Measurements from ENCODE around the gene BAIAP2L2.

The BAIAP2L2 gene

GRCh38 chr22:38127869-38128268 is 17.4 kb upstream of the BAIAP2L2 start:
- no peak for TF ChIP-seq CTCF (IDR thresholded peaks at IDR 0.05; ENCODE audit: insufficient read depth, low read depth, low read length, missing control alignments)
- no peak overlapping the region for H3K4me3 ChIP-seq (ENCODE audit: low read length)
- DNase-seq (ENCODE audit: low read depth) = no peak

GRCh38 chr22:38126928-38127668 is 16.6 kb upstream of the BAIAP2L2 start:
- no peak overlapping the region for H3K4me3 ChIP-seq (ENCODE audit: low read length)
- TF ChIP-seq CTCF (IDR thresholded peaks at IDR 0.05; ENCODE audit: insufficient read depth, low read depth, low read length, missing control alignments) = no peak
- DNase-seq (ENCODE audit: low read depth) = no peak

GRCh38 chr22:38125751-38126201 is 15.3 kb upstream of the BAIAP2L2 start:
- TF ChIP-seq CTCF (IDR thresholded peaks at IDR 0.05; ENCODE audit: insufficient read depth, low read depth, low read length, missing control alignments) = no peak
- H3K4me3 ChIP-seq (ENCODE audit: low read length) = no peak overlapping the region
- DNase-seq (ENCODE audit: low read depth) = no peak

DNA sequence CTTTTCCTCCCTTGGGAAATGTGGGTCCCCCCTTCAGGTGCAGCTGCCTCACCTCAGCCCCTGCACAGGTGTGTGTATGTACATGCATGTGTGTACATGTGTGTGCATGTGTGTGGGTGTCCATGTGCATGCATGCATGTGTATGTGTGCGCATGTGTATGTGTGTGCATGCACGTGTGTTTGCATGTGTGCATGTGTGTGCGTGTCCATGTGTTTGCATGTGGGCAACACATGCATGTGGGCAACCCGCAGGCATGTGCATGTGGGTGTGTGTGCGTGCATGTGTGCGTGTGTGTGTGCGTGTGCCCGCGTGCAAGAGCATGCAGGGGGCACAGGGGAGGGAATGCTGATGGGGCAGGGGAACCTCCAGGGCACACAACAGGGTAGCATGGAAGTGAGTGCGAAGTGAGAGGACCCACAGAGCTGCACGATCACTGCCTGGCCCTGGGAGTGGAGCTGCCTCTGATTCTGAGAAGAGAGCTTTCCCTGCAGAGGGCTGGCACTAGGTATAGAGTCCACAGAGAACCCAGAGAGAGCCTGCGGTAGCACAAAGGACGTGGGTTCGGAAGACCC is 14.6 kb upstream of the BAIAP2L2 start:
- no peak overlapping the region for H3K4me3 ChIP-seq (ENCODE audit: low read length)

DNA sequence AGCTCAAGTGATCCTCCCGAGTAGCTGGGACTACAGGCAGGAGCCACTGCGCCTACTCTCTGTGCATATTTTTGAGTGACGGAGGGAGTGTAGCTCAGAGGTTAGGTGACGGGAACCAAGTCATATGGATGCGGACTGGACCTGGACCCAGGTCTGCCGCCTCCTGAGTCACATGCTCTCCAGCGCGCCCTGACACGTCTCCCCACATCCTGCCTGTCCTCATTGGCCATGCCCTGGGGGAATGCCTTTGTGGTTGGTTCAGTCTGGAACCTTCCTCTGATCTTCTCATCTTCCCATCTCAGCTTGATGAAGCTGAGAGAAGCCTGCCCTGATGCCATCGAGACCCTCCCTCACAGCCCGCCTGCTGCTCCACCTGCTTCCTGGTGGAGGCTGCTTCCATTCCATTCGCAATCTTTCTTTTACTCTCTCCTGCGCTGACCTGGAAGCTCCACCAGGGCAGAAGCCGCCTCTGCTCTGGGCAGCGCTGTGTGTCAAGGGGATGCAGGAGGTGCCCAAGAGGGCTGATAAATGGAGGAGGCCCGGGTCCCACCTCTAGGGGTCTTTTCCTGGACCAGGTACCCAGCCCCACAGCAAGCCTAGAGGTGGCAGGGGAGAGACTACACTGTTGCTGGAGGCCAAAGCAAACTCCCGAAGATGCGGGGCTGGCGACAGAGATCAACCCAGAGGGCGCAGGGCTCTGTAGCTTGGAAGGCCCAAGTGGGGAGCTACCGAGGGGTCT is 13.9 kb upstream of the BAIAP2L2 start:
- peak; percentile 96 for DNase-seq (ENCODE audit: low read depth)
- TF ChIP-seq CTCF (IDR thresholded peaks at IDR 0.05; ENCODE audit: insufficient read depth, low read depth, low read length, missing control alignments) = peak; percentile 22
- no peak overlapping the region for H3K4me3 ChIP-seq (ENCODE audit: low read length)

More for the DNA sequence above, 14.6 kb upstream of the BAIAP2L2 start:
- no peak for TF ChIP-seq CTCF (IDR thresholded peaks at IDR 0.05; ENCODE audit: insufficient read depth, low read depth, low read length, missing control alignments)
- no peak for DNase-seq (ENCODE audit: low read depth)

DNA sequence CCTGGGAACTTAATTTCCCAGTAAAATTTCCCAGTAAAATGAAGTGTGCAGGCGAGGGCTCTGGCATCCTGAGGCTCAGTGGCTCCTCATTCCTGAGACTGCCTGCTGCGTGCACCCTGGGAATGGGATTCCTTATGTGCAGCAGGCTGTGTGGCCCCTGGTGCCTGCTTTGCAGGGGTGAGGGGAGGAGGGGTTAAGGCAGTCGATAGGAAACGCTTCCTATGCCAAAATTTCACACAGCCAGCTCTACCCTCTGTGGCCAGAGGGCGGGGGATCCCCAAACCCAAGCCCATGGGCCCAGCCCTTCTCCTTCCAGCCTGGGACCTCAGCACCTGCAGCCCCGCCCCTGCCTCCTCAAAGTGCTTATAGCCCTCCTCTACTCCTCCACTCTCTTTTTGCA is 12.1 kb upstream of the BAIAP2L2 start:
- DNase-seq (ENCODE audit: low read depth) = no peak
- no peak for TF ChIP-seq CTCF (IDR thresholded peaks at IDR 0.05; ENCODE audit: insufficient read depth, low read depth, low read length, missing control alignments)
- H3K4me3 ChIP-seq (ENCODE audit: low read length) = no peak overlapping the region
